Activated CD8-positive, alpha-beta memory T cell treated with anti-CD3 and anti-CD28 coated beads, Interleukin-2, amount 50 U/mL, for 4 hours (primary cell): Measurements from ENCODE around the gene RGS21.
"Not testable (repeated sequence)": the region's sequence is repeated elsewhere in the genome, so short reads cannot be mapped to it uniquely, and the experiment has no call there.

Experiments used
- DNase-seq: peaks from one replicate; pipeline ENCODE4 v3.0.0-alpha.2; 2020

The RGS21 gene

GRCh38 chr1:192316942-192317450 lies at the start of gene RGS21:
TSS of gene RGS21 (plus strand) at chr1:192316992. CDS start at chr1:192343037, 26,045 bp downstream.
- no peak for DNase-seq

- DNase-seq: no peak
Observed at GRCh38 chr1:192268468-192269052, 48.2 kb upstream of the RGS21 start.

- no peak for DNase-seq
Observed at GRCh38 chr1:192270398-192270797, 46.4 kb upstream of the RGS21 start.

- DNase-seq: no peak
Observed at GRCh38 chr1:192272732-192273131, 44.1 kb upstream of the RGS21 start.

GRCh38 chr1:192274588-192274987 lies 42.2 kb upstream of the RGS21 start:
- DNase-seq: no peak

GRCh38 chr1:192277635-192278034 lies 39.2 kb upstream of the RGS21 start:
- DNase-seq: no peak

- DNase-seq: no peak
Observed at GRCh38 chr1:192284927-192285326, 31.9 kb upstream of the RGS21 start.

GRCh38 chr1:192303029-192303428 lies 13.8 kb upstream of the RGS21 start:
- DNase-seq: no peak

GRCh38 chr1:192308314-192308713 lies 8.5 kb upstream of the RGS21 start:
- not testable (repeated sequence) for DNase-seq

- DNase-seq: no peak
Observed at GRCh38 chr1:192311281-192311680, 5.5 kb upstream of the RGS21 start.

- no peak for DNase-seq
Observed at GRCh38 chr1:192327997-192328396, 11.2 kb downstream of the RGS21 start.

- no peak for DNase-seq
Observed at GRCh38 chr1:192342842-192343241, 26.1 kb downstream of the RGS21 start.

- no peak for DNase-seq
Observed at GRCh38 chr1:192343344-192343743, 26.6 kb downstream of the RGS21 start.

GRCh38 chr1:192349314-192349713 lies 32.5 kb downstream of the RGS21 start:
- no peak for DNase-seq

- no peak for DNase-seq
Observed at GRCh38 chr1:192350356-192350755, 33.6 kb downstream of the RGS21 start.

- DNase-seq: no peak
Observed at GRCh38 chr1:192351550-192351949, 34.8 kb downstream of the RGS21 start.

GRCh38 chr1:192357924-192358323 lies 41.1 kb downstream of the RGS21 start:
- DNase-seq: no peak

GRCh38 chr1:192358402-192358801 lies 41.6 kb downstream of the RGS21 start:
- DNase-seq: no peak

- DNase-seq: no peak
Observed at GRCh38 chr1:192358822-192359221, 42.0 kb downstream of the RGS21 start.

GRCh38 chr1:192363177-192363576 lies 46.4 kb downstream of the RGS21 start:
- no peak for DNase-seq

- no peak for DNase-seq
Observed at GRCh38 chr1:192367436-192367835, 50.6 kb downstream of the RGS21 start.

GRCh38 chr1:192375306-192375705 lies 58.5 kb downstream of the RGS21 start:
- DNase-seq: no peak

- DNase-seq: no peak
Observed at GRCh38 chr1:192376374-192376773, 59.6 kb downstream of the RGS21 start.

GRCh38 chr1:192378276-192378675 lies 61.5 kb downstream of the RGS21 start:
- DNase-seq: no peak

GRCh38 chr1:192378878-192379277 lies 62.1 kb downstream of the RGS21 start:
- DNase-seq: no peak
